B cell (primary cell): ENCODE measurements around the gene GGCT.

Experiments
- CTCF ChIP-seq: fragments of 200-600 bp; IDR thresholded peaks from one replicate; pipeline ENCODE4 v1.8.0; 2022; ENCODE audit warnings: antibody characterized with exemption, mild to moderate bottlenecking
- EZH2 ChIP-seq: IDR thresholded peaks from 2 replicates; pipeline ENCODE4 v1.6.1; 2012; ENCODE audit warnings: borderline replicate concordance, low read depth, mild to moderate bottlenecking, moderate library complexity, low read length; ENCODE audit not compliant: insufficient read depth, poor library complexity, severe bottlenecking

GRCh38 chr7:30502470-30503251, 2.0 kb downstream of the GGCT start:
- TF ChIP-seq CTCF, result no peak
- TF ChIP-seq EZH2, result no peak
